SH-SY5Y (cell line): Measurements from ENCODE around the gene MS4A6A.

Experiments used
- GATA2 ChIP-seq: IDR thresholded peaks from 2 replicates; pipeline ENCODE4 v1.6.1; 2011; ENCODE audit warnings: mild to moderate bottlenecking, low read depth, low read length
- GATA3 ChIP-seq: IDR thresholded peaks from 2 replicates; pipeline ENCODE4 v1.6.1; 2011; ENCODE audit warnings: low read depth, mild to moderate bottlenecking, low read length, moderate library complexity

DNA sequence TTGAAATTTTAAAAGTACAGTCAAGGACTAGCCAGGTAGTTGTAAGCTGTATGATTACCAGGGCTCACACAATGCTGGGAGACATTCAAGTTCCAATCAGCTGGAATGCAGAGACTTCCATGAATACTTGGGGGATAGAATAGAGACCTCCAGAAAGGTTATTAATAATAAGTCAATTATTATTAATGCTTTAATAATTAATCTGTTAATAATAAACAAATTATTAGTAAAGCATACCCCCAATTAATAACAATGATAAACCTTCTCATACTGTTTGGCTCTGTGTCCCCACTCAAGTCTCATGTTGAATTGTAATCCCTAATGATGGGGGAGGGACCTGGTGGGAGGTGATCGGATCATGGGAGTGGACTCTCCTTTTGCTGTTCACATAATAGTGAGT lies 14.6 kb upstream of the MS4A6A start:
- TF ChIP-seq GATA3, result no peak
- TF ChIP-seq GATA2, result no peak
